Endothelial cell of coronary artery (primary cell): Measurements from ENCODE around the gene RSPO4. TPM values are rescaled to one million over a fixed set of nuclear protein-coding genes. Genes with fewer than 3 reads are reported as not detected.

Source experiments
- total RNA-seq: library from RNA; depleted of rRNA; stranded (reverse); fragments of >200 nt; gene quantifications from 2 replicates; pipeline ENCODE4 v1.2.3, GENCODE V29; 2014

RSPO4 gene
- total RNA-seq = not detected in 2 replicates

GRCh38 chr20:1001911-1002681 is at the start of gene RSPO4:
TSS of gene RSPO4 (minus strand) at chr20:1002311. CDS start at chr20:1002164, 147 bp downstream.

GRCh38 chr20:916125-916799 is 85.8 kb downstream of the RSPO4 start, which contains the start of gene ANGPT4:
TSS of gene ANGPT4 (minus strand) at chr20:916334. CDS start at chr20:916214, 120 bp downstream.

Other genes starting within 250 kb of the RSPO4 start
- gene SLC52A3, start 233.8 kb downstream of the RSPO4 start, total RNA-seq = under 0.01 TPM in 1 of 2 replicates, not detected in the other
- 2.5 TPM in 2 replicates for gene FAM110A, start 168.6 kb downstream of the RSPO4 start, total RNA-seq
- not detected in 2 replicates for gene ANGPT4, start 86.0 kb downstream of the RSPO4 start, total RNA-seq
- 22.1 and 29.0 TPM in 2 replicates for gene PSMF1, start 116.3 kb upstream of the RSPO4 start, total RNA-seq
- 1.2 and 1.6 TPM in 2 replicates for gene TMEM74B, start 182.7 kb upstream of the RSPO4 start, total RNA-seq
- 0.09 TPM in 1 of 2 replicates, not detected in the other for gene C20orf202, start 201.1 kb upstream of the RSPO4 start, total RNA-seq
- gene RAD21L1, start 223.7 kb upstream of the RSPO4 start, total RNA-seq = under 0.01 and 0.09 TPM in 2 replicates